AG09319 (cell line): ENCODE measurements around the gene SH3TC1.

Source experiments
- DNase-seq: peaks from one replicate; pipeline ENCODE4 v3.0.0-alpha.2; 2010; ENCODE audit warnings: low read depth; ENCODE audit errors: extremely low read depth
- CTCF ChIP-seq: IDR thresholded peaks from 2 replicates; pipeline ENCODE4 v1.5.1; 2011; ENCODE audit warnings: low read depth, mild to moderate bottlenecking, inconsistent platforms, low read length, moderate library complexity

SH3TC1 gene

GRCh38 chr4:8180310-8181093 is 18.6 kb upstream of the SH3TC1 start:
- no peak for TF ChIP-seq CTCF
- no peak for DNase-seq

GRCh38 chr4:8181119-8181518 is 18.0 kb upstream of the SH3TC1 start:
- TF ChIP-seq CTCF: no peak
- DNase-seq: no peak

GRCh38 chr4:8181844-8182243 is 17.2 kb upstream of the SH3TC1 start:
- DNase-seq: no peak
- TF ChIP-seq CTCF: no peak

DNA sequence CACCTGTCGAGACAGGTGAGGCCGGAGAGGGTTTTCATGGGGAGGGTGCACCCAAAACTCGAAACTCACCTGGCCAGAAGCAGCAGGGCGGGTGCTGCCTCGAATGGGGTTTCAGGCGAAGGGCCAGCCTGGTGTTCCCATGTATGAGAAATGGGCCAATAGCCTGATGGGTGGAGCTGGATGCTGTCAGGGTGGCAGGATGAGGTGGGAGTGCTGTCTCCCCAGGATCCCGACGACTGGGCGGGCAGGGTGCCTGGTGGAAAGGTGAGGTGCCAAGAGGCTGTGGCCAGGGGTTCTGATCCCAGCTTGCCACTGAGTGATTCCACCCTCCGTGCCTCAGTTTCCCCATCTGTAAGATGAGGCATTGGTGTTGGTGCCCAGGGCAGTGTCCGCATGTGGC is 16.8 kb upstream of the SH3TC1 start:
- TF ChIP-seq CTCF: no peak
- no peak for DNase-seq

- peak; percentile 71 for DNase-seq
- no peak for TF ChIP-seq CTCF
These were observed 16.0 kb upstream of the SH3TC1 start for GRCh38 chr4:8182858-8183725.

DNA sequence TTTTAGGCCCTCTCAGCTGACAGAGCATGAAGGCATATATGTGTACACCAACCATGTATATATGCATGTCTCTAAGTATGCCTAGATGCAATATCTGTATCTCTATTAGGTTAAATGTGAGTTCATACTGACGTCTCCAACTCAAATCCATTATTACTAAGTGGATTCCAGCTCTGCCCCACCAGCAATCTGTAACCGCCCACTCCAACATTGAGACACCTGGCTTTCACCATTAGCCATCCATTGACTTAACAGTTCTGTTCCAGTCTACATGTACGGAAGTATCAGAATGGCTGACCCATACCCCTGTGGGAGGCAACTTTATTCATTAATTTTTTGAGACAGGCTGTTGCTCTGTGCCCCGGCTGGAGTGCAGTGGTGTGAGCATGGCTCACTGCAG is 15.0 kb upstream of the SH3TC1 start:
- no peak for TF ChIP-seq CTCF
- DNase-seq: no peak

- no peak for TF ChIP-seq CTCF
- peak; percentile 48 for DNase-seq
These were observed 13.8 kb upstream of the SH3TC1 start for GRCh38 chr4:8185295-8185694.
